ENCODE results near the gene H2BK1. TPM values are rescaled to one million over a fixed set of nuclear protein-coding genes. Genes with fewer than 3 reads are reported as not detected.

The H2BK1 gene
- total RNA-seq, 1 experiment from 2014 or later, result 0.69 TPM

- TF ChIP-seq, protein P1, sequence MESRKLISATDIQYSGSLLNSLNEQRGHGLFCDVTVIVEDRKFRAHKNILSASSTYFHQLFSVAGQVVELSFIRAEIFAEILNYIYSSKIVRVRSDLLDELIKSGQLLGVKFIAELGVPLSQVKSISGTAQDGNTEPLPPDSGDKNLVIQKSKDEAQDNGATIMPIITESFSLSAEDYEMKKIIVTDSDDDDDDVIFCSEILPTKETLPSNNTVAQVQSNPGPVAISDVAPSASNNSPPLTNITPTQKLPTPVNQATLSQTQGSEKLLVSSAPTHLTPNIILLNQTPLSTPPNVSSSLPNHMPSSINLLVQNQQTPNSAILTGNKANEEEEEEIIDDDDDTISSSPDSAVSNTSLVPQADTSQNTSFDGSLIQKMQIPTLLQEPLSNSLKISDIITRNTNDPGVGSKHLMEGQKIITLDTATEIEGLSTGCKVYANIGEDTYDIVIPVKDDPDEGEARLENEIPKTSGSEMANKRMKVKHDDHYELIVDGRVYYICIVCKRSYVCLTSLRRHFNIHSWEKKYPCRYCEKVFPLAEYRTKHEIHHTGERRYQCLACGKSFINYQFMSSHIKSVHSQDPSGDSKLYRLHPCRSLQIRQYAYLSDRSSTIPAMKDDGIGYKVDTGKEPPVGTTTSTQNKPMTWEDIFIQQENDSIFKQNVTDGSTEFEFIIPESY (IDR thresholded peaks at IDR 0.05; ENCODE audit: extremely low read depth, insufficient replicate concordance, low read length), result no peak
- no peak for TF ChIP-seq POLR2A (IDR thresholded peaks at IDR 0.05; ENCODE audit: borderline replicate concordance, extremely low read depth, insufficient read depth, insufficient read length)
- no peak for TF ChIP-seq JUND (IDR thresholded peaks at IDR 0.05)
- TF ChIP-seq EGR1 (IDR thresholded peaks at IDR 0.05; ENCODE audit: low read depth), result no peak
- TF ChIP-seq, protein P2, sequence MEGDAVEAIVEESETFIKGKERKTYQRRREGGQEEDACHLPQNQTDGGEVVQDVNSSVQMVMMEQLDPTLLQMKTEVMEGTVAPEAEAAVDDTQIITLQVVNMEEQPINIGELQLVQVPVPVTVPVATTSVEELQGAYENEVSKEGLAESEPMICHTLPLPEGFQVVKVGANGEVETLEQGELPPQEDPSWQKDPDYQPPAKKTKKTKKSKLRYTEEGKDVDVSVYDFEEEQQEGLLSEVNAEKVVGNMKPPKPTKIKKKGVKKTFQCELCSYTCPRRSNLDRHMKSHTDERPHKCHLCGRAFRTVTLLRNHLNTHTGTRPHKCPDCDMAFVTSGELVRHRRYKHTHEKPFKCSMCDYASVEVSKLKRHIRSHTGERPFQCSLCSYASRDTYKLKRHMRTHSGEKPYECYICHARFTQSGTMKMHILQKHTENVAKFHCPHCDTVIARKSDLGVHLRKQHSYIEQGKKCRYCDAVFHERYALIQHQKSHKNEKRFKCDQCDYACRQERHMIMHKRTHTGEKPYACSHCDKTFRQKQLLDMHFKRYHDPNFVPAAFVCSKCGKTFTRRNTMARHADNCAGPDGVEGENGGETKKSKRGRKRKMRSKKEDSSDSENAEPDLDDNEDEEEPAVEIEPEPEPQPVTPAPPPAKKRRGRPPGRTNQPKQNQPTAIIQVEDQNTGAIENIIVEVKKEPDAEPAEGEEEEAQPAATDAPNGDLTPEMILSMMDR (IDR thresholded peaks at IDR 0.05 in 2 of 3, conservative IDR thresholded peaks at IDR 0.05 in 1 of 3; ENCODE audit: borderline replicate concordance in 1 of 3, insufficient read depth in 1 of 3, low read depth in 2 of 3, low read length in 2 of 3), result no peak
- no peak for TF ChIP-seq SP1 (IDR thresholded peaks at IDR 0.05; ENCODE audit: low read depth)
- TF ChIP-seq CEBPB (IDR thresholded peaks at IDR 0.05; ENCODE audit: low read depth), result no peak
Observed at GRCh38 chr7:151252961-151253711, 42.8 kb upstream of the H2BK1 start (continued).

DNA sequence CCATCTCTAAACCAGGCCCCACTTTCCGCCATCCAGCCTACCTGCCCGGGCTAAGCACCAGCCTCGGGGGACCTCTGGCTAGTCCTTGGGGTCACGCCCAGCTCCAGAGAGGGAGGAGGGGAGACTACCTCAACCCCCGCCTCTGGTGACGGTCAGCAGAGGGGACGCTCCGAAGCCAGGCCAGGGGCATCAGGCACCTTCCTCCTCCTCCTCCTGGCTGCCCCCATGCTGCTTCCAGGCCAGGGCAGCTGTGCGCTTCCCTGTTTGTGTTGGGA lies 42.2 kb upstream of the H2BK1 start:
- RAD21 ChIA-PET (ENCODE audit: low non-redundant PET in 1 of 2, low total read pairs in 2 of 2, uncharacterized antibody in 2 of 2, unreplicated experiment in 2 of 2), result no interaction called here
- H3K27ac ChIP-seq (ENCODE audit: low read depth, low read length), result peak overlapping the region; percentile 51
- H3K79me2 ChIP-seq (ENCODE audit: insufficient read depth, low read length), result no peaks in the 10 kb centered on the region
- DNase-seq (ENCODE audit: low read depth, low spot score) (no peak), ATAC-seq (no peak)
- BruUV-seq (replicated peaks), result no TSS peak
- H3K9me3 ChIP-seq (ENCODE audit: control insufficient read depth in 1 of 2, insufficient read depth in 1 of 2, low read depth in 1 of 2, low read length in 2 of 2), result no peaks in the 10 kb centered on the region
- peaks cover 26 to 46% of the 10 kb centered on the region in 2 experiments for H3K4me1 ChIP-seq (ENCODE audit: control insufficient read depth in 1 of 2, insufficient read depth in 2 of 2, low read length in 2 of 2)
- no peaks in the 10 kb centered on the region for H3K9me2 ChIP-seq (ENCODE audit: insufficient read depth)
- peak overlapping the region; percentile 63 to 72 for H3K4me3 ChIP-seq (replicated peaks in 1 of 2; ENCODE audit: low read depth in 1 of 2, low read length in 2 of 2)
- intact Hi-C loops (cut with micrococcal nuclease), result no loop called here
- H3K36me3 ChIP-seq (ENCODE audit: control insufficient read depth in 1 of 2, insufficient read depth in 2 of 2, low read length in 2 of 2), result no peaks in the 10 kb centered on the region
- H3K4me2 ChIP-seq (ENCODE audit: low read length), result peak overlapping the region; percentile 87
- no peak overlapping the region for H2AFZ ChIP-seq (ENCODE audit: low read depth, low read length, poor library complexity, severe bottlenecking)
- POLR2A ChIA-PET, result no interaction called here
- H3K27me3 ChIP-seq (ENCODE audit: insufficient read depth, low read length), result no peaks in the 10 kb centered on the region
- CTCF ChIA-PET, result no interaction called here
- H4K20me1 ChIP-seq (ENCODE audit: insufficient read depth), result no peaks in the 10 kb centered on the region
- peak overlapping the region; percentile 79 for H3K9ac ChIP-seq (ENCODE audit: low read length)
- TF ChIP-seq ZFX (IDR thresholded peaks at IDR 0.05), result no peak
- TF ChIP-seq YY1 (IDR thresholded peaks at IDR 0.05; ENCODE audit: extremely low read depth, insufficient replicate concordance, low read depth, low read length), result no peak
- TF ChIP-seq EGR1 (IDR thresholded peaks at IDR 0.05; ENCODE audit: low read depth), result no peak
- TF ChIP-seq MAX (IDR thresholded peaks at IDR 0.05), result no peak
- no peak for TF ChIP-seq EZH2 (IDR thresholded peaks at IDR 0.05)
- no peak for TF ChIP-seq POLR2A (IDR thresholded peaks at IDR 0.05; ENCODE audit: borderline replicate concordance, extremely low read depth, insufficient read depth, insufficient read length)
- no peak for TF ChIP-seq POLR2AphosphoS5 (IDR thresholded peaks at IDR 0.05; ENCODE audit: low read depth, low read length)
- no peak for TF ChIP-seq ZNF274 (IDR thresholded peaks at IDR 0.05; ENCODE audit: low read depth, low read length)
- no peak for TF ChIP-seq TCF7L2 (IDR thresholded peaks at IDR 0.05; ENCODE audit: borderline replicate concordance, extremely low read depth, insufficient read depth, insufficient read length)
- TF ChIP-seq, protein P3, sequence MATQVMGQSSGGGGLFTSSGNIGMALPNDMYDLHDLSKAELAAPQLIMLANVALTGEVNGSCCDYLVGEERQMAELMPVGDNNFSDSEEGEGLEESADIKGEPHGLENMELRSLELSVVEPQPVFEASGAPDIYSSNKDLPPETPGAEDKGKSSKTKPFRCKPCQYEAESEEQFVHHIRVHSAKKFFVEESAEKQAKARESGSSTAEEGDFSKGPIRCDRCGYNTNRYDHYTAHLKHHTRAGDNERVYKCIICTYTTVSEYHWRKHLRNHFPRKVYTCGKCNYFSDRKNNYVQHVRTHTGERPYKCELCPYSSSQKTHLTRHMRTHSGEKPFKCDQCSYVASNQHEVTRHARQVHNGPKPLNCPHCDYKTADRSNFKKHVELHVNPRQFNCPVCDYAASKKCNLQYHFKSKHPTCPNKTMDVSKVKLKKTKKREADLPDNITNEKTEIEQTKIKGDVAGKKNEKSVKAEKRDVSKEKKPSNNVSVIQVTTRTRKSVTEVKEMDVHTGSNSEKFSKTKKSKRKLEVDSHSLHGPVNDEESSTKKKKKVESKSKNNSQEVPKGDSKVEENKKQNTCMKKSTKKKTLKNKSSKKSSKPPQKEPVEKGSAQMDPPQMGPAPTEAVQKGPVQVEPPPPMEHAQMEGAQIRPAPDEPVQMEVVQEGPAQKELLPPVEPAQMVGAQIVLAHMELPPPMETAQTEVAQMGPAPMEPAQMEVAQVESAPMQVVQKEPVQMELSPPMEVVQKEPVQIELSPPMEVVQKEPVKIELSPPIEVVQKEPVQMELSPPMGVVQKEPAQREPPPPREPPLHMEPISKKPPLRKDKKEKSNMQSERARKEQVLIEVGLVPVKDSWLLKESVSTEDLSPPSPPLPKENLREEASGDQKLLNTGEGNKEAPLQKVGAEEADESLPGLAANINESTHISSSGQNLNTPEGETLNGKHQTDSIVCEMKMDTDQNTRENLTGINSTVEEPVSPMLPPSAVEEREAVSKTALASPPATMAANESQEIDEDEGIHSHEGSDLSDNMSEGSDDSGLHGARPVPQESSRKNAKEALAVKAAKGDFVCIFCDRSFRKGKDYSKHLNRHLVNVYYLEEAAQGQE (IDR thresholded peaks at IDR 0.05; ENCODE audit: low read depth), result no peak
- no peak for TF ChIP-seq CBX3 (IDR thresholded peaks at IDR 0.05; ENCODE audit: low read depth)
- no peak for TF ChIP-seq SP1 (IDR thresholded peaks at IDR 0.05; ENCODE audit: low read depth)
- TF ChIP-seq ELF1 (IDR thresholded peaks at IDR 0.05; ENCODE audit: borderline replicate concordance, low read depth), result no peak
- TF ChIP-seq CEBPB (IDR thresholded peaks at IDR 0.05; ENCODE audit: low read depth), result no peak

Data from HCT116 (cell line).